Stimulated activated CD4-positive, alpha-beta T cell treated with anti-CD3 and anti-CD28 coated beads, Interleukin-15, amount 100 ng/mL, for 1 hour (primary cell): ENCODE measurements around the gene PHF12.

Experiments used
- DNase-seq, 2 donors: peaks; one replicate each; pipeline ENCODE4 v3.0.0-alpha.2; 2020; ENCODE audit warnings: low read depth in 1 of 2, low spot score in 1 of 2

The PHF12 gene

DNA sequence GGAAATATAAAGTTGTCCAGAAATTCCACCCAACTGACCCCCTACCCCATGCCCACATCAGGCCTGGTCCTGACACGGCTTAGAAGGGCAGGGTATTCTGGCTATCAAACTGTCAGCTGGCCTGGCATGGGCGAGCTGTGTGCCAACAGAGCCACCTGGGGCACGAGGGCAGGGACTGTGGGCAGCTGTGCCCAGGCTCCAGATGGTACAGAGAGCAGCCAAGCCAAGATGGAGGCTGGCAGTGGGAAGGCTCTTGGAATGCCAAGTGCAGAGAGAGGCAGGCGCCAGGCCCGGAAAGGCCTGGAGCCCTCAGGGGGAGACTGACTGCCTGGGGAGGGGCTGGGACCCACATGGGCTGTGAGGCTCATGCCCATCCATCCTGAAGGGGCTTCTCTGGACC is 24.3 kb upstream of the PHF12 start:
- no peak for DNase-seq

DNA sequence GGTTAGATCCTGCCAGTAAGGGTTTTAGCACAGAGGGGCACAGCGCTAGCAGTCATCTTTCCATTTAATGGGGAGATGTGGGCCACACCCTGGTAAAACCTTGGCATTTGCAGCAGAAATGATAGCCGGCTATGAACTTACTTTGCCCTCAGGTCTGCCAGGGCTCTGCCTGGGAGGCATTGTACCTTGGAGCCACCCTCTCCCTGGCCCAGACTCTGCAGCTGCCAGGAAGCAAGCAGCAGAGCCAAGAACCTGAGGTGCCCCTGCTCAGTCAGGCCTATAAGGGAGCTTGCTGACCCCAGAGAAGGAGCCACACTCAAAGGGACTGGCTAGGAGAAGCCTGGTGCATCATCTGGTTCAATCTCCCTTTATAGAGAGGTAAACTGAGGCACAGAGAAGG is 23.7 kb upstream of the PHF12 start:
- no peak for DNase-seq

- no peak for DNase-seq
Observed at GRCh38 chr17:28974451-28974850, 23.1 kb upstream of the PHF12 start.

- no peak for DNase-seq
Observed at GRCh38 chr17:28973425-28973824, 22.1 kb upstream of the PHF12 start.

DNA sequence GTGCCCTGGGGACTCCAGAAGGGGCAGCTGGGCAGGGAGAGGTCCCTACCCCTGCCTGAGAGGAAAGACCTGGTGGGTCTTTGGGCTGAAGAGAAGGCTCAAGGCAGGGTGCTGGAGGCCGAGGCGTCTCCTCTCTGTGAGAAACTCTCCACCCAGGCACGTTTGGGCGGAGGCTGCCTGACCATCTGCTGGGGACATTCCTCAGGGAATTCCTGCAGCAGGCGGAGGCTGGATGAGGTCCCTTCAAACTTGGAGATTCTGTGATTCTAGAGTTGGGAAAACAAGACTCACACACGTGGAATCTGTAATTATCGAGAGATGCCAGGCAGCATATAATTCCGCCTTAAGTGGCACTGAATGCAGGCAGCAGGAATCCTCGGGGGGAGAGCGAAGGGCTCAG is 21.1 kb upstream of the PHF12 start:
- DNase-seq, result no peak

DNA sequence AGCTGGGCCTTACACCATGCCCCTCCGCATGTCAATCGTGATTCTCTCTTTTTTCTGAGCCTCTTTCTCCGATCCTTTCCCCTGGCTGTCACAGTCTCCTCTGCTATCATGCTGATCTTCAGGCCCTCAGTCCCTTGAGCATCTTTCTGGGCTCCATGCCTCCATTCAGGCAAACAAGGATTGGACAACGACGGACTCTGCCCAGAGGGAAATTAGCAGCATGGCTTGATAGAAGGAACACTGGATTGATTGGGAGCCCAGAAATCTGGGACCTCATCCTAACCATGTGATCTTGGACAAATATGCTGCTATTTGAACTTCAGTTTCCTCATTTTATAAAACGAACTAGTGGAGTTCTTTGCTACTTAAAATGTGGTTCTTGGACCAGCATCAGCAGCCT is 19.6 kb upstream of the PHF12 start:
- DNase-seq, result no peak

DNA sequence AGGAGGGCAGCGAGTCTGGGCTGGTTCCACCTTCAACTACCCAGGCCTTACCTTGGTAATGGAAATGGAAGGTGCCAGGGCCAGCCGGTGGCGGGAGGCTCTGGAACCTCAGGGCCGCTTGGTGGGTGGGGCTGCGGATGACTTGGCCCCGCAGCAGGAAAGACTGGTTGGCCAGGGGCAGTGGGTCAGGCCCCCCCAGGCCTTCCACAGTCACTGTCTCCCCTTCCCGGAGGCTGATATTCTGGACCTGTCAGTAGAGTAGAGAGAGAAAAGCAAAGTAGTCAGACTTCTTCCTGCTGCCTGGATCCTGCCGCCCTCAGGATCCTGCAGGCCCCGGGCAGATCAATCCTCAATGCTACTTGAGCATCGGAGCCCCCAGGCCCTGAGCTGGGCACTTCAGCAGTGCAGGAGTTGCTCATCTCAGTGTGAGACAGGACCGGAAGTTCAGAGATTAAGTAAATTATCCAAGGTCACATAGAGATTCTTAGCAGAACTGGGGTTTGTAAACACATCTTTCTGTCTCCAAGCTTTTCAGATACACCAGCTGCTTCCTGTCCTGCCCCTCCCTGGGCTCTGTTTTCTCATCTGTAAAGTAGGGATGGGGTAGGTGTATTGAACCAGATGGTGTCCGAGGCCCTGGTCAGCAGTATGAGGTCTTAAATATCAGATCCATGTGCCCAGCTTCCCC is 18.5 kb upstream of the PHF12 start:
- DNase-seq, result no peak

GRCh38 chr17:28968914-28969295 is 17.6 kb upstream of the PHF12 start:
- no peak for DNase-seq

GRCh38 chr17:28968231-28968913 is 17.1 kb upstream of the PHF12 start:
- DNase-seq, result no peak

DNA sequence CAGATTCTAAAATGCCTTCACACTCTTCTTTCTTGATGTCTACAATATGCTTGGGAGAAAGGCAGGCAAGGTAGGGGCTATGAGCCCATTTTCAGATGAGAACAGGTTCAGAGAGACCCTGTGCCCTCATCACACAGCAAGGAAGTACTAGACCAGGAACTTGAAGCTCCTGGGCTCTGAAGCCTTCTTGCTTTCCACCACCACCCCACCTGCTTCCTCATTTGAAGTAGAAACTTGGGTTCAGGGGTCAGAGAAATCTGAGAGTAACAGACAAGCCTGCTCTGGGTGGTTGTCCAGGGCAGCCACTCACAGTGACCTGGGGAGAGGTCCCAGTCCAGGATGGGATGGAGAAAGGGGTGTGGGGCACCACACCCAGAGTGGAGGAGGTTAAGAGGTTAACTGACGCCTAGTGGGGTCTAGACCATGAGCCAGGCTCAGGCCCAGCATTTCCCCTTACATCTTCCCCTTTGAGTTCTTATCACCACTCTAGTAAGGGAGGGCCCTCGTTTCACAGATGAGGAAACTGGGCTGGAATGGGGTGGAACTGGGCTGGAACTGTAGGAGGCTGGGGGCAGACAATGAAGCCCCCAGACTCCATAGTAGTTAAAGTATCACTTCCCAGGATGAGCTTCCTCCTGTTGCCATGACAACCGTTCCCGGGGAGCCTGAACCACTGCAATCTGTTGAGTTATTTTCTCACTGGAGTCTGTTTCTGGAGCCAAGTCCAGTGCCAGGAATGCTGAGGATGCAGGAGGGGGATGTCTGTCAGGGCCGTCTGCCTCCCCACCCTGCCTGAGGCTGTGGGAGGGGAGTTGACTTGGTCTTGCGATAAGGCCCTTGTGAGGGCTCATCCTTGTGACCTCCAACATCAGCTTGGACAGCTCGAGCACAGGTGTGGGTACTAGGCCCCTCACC is 16.2 kb upstream of the PHF12 start:
- DNase-seq, result no peak

- no peak for DNase-seq
Observed at GRCh38 chr17:28963841-28964240, 12.5 kb upstream of the PHF12 start.

- DNase-seq, result no peak
Observed at GRCh38 chr17:28963055-28963611, 11.8 kb upstream of the PHF12 start.

DNA sequence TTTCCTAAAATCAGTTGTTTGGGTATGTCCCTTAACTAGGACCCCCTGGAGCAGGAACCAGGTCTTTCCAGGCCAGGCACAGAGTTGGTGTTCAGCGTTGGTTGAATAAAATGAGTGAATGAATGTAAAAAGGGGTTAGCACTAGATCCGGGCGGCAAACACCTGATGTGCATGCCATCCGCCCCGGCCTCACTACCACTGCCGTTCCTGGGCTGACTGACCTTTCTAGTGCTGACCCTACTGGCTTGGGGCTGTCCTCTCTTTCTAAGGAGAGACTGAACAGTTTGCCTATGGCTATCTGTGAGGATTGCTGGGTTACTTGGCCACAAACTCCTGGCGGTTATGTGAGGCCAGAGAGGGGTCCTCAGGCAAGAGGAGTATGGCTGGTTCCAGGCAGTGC is 10.1 kb upstream of the PHF12 start:
- no peak for DNase-seq

- DNase-seq, result no peak
Observed at GRCh38 chr17:28960256-28961061, 9.1 kb upstream of the PHF12 start.

DNA sequence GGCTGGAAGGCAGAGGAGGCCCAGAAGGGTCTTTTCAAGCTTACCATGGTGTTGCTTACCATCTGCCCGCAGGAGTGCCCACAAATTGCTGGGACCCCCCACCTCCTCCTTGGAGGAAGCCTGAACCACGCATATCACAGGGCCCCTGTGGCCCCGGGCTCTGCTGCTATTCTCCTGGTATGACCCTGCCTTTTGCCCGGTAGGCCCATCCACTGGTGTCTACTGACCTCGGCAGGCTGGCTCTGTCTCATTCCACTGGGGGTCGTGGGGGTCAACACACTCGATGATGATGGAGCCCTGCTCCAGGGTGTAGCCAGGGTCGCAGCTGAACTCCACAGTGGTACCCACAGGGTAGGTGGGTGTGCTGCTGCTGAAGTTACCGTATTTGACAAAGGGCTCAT is 8.2 kb upstream of the PHF12 start:
- no peak for DNase-seq

DNA sequence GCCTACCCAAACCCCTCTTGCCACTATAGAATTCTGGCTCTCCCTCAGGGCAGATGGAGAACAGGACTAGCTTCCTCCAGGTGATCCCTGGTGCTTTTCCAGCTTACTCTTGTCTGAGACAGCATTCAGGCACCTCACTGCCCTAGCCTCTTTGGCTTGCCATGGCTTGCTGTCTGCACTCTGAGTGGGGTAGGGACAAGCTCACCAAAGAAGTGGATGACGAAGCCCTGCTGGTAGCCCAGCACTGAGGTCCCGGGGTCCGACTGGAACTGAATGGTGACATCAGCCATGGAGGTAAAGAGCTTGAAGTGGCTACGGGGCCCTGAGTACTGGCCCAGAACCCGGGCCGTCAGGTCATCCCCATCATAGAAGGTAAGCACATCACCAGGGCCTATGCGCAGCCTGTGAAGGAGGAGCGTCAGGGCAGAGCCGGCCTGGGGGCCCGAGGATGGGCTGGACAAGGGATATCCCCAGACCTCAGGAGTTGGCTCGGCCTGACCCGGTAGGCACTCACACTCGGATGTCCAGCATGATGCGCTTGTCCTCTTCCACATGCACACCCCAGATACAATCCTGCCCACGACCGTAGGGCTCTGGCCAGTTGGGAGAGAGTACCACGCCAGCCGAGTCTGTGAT is 7.6 kb upstream of the PHF12 start:
- no peak for DNase-seq

- no peak for DNase-seq
Observed at GRCh38 chr17:28957992-28958355, 6.7 kb upstream of the PHF12 start.

GRCh38 chr17:28957277-28957991 is 6.1 kb upstream of the PHF12 start:
- DNase-seq, result no peak

GRCh38 chr17:28956861-28957260 is 5.5 kb upstream of the PHF12 start:
- DNase-seq, result no peak

DNA sequence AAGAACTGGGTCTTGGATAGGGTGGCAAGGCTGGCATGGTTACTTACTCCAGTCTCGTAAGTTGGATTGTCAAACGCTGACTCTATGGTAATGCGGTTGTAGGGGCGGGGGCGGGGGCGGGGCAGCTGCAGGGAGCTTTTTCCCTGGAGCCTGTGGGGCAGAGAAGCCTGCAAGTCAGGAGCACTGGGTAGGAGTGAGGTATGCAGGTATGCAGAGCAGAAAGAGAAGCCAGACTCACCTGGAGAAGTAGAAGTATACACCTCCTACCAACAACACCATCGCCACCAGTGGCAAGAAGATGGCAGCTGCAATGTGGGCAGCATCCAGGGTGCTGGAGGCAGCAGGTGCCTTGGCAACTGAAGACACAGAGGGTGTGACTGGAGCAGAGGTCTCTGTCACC is 4.8 kb upstream of the PHF12 start:
- DNase-seq, result no peak
